GM19035 (cell line): ENCODE data around the gene NISCH.
A peak's percentile ranks its signal among the peaks of the same experiment; 100 is the strongest.

ENCODE experiments used
- ATAC-seq: cut with Tn5 transposase; IDR thresholded peaks from one replicate; pipeline ENCODE4 v1.9.1; 2021; ENCODE audit not compliant: unreplicated experiment

NISCH gene

GRCh38 chr3:52435246-52436101 is 19.9 kb upstream of the NISCH start:
- no peak for ATAC-seq

GRCh38 chr3:52436500-52437149 is 18.8 kb upstream of the NISCH start:
- no peak for ATAC-seq

- ATAC-seq: no peak
Measured at GRCh38 chr3:52437326-52438103, 17.9 kb upstream of the NISCH start.

GRCh38 chr3:52438104-52438376 is 17.4 kb upstream of the NISCH start:
- no peak for ATAC-seq

GRCh38 chr3:52438579-52439425 is 16.6 kb upstream of the NISCH start:
- no peak for ATAC-seq

GRCh38 chr3:52439426-52440248 is 15.8 kb upstream of the NISCH start:
- no peak for ATAC-seq

GRCh38 chr3:52440249-52440551 is 15.2 kb upstream of the NISCH start:
- no peak for ATAC-seq

GRCh38 chr3:52440671-52441070 is 14.7 kb upstream of the NISCH start:
- no peak for ATAC-seq

GRCh38 chr3:52441091-52441771 is 14.2 kb upstream of the NISCH start:
- no peak for ATAC-seq

GRCh38 chr3:52441772-52442332 is 13.6 kb upstream of the NISCH start:
- ATAC-seq: no peak

GRCh38 chr3:52442409-52443267 is 12.8 kb upstream of the NISCH start:
- ATAC-seq: no peak

- ATAC-seq: no peak
Measured at GRCh38 chr3:52443268-52443610, 12.2 kb upstream of the NISCH start.

- ATAC-seq: no peak
Measured at GRCh38 chr3:52443791-52444687, 11.4 kb upstream of the NISCH start.

GRCh38 chr3:52444860-52445793 is 10.3 kb upstream of the NISCH start, which contains the start of gene SEMA3G:
TSS of gene SEMA3G (minus strand) at chr3:52445103. CDS start at chr3:52445027, 76 bp downstream.
- peak; percentile 91 for ATAC-seq

- ATAC-seq: no peak
Measured at GRCh38 chr3:52446042-52446441, 9.4 kb upstream of the NISCH start.
